ENCODE results near the gene C17orf50.

DNA sequence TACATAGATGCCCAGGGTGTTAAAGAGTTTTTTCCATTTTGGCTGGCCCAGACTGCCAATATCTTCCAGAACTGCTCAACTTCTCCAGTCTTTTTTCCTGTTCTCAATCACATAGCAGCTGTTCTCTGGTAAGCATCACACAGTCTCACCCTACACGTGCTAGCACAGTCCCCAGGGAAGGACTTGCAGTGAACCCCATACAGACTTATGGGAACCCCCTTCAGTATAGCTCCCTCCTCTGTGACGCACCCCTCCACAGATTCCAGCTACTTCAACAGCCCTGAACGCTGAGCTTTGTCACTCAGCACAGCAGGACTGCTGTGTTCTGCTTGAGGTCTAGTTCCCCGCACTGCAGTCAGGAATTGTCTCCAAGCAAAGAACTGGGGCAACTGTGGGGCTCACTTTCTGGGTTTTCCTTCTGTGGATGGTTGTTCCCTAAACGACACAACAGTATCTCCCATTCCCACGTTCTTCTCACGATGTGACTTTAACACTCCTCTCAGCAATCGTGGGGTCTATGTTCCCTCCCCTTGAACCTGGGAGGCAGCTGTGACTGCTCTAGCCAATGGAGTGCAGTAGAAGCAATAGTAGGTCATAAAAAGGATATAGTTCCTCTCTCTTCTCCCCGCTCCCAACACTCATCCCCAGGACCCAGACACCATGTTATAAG, 31.1 kb downstream of the C17orf50 start:
- TF ChIP-seq, protein P1, sequence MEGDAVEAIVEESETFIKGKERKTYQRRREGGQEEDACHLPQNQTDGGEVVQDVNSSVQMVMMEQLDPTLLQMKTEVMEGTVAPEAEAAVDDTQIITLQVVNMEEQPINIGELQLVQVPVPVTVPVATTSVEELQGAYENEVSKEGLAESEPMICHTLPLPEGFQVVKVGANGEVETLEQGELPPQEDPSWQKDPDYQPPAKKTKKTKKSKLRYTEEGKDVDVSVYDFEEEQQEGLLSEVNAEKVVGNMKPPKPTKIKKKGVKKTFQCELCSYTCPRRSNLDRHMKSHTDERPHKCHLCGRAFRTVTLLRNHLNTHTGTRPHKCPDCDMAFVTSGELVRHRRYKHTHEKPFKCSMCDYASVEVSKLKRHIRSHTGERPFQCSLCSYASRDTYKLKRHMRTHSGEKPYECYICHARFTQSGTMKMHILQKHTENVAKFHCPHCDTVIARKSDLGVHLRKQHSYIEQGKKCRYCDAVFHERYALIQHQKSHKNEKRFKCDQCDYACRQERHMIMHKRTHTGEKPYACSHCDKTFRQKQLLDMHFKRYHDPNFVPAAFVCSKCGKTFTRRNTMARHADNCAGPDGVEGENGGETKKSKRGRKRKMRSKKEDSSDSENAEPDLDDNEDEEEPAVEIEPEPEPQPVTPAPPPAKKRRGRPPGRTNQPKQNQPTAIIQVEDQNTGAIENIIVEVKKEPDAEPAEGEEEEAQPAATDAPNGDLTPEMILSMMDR (IDR thresholded peaks at IDR 0.05), result no peak
- TF ChIP-seq POLR2A (IDR thresholded peaks at IDR 0.05), result no peak
